IMR-90 (cell line): Measurements from ENCODE around the gene ANKLE2. TPM values are rescaled to one million over a fixed set of nuclear protein-coding genes. Genes with fewer than 3 reads are reported as not detected.
"Not testable (repeated sequence)": the region's sequence is repeated elsewhere in the genome, so short reads cannot be mapped to it uniquely, and the experiment has no call there.

Experiments
- ATAC-seq: fragments of 200-7000 bp; cut with Tn5 transposase; 2 replicates; pipeline ENCODE4 v1.9.1; 2020; ENCODE audit warnings: low read depth, mild to moderate bottlenecking, moderate library complexity
- BruUV-seq: library from RNA; stranded (reverse); fragments of 400-500 nt; replicated peaks from 2 replicates; lab custom pipeline; 2021; lab: Mats Ljungman, UMichigan
- CTCF ChIA-PET: fragments of 300-600 bp; formaldehyde crosslinking; extraction: SDS; loops from one replicate; lab custom pipeline; 2021; ENCODE audit warnings: antibody characterized with exemption; lab: Yijun Ruan, JAX
- POLR2A ChIA-PET: fragments of 300-600 bp; sonication (Branson Sonifier 250); formaldehyde crosslinking; loops from one replicate; lab custom pipeline; 2022; ENCODE audit warnings: antibody characterized with exemption; ENCODE audit not compliant: unreplicated experiment; lab: Charles Lee
- DNase-seq: peaks from one replicate; pipeline ENCODE4 v3.0.0; 2013
- H2AFZ ChIP-seq: replicated peaks from 2 replicates; pipeline ENCODE3; 2013; ENCODE audit warnings: low read length, mild to moderate bottlenecking; ENCODE audit not compliant: poor library complexity
- H2AK5ac ChIP-seq: 2 replicates; pipeline ENCODE4 v1.6.1; 2013; ENCODE audit warnings: low read depth, low read length, inconsistent platforms
- H2AK9ac ChIP-seq: replicated peaks from 2 replicates; pipeline ENCODE3; 2013; ENCODE audit warnings: mild to moderate bottlenecking, low read depth, low read length, moderate library complexity; ENCODE audit not compliant: poor library complexity
- H2BK120ac ChIP-seq: 2 replicates; pipeline ENCODE4 v1.6.1; 2013; ENCODE audit warnings: low read depth, low read length, inconsistent platforms
- H2BK15ac ChIP-seq: 3 replicates; pipeline ENCODE4 v1.6.1; 2013; ENCODE audit warnings: low read depth, low read length, inconsistent platforms
- H2BK20ac ChIP-seq: 2 replicates; pipeline ENCODE4 v1.6.1; 2013; ENCODE audit warnings: low read depth, mild to moderate bottlenecking, inconsistent platforms, low read length, moderate library complexity
- H2BK5ac ChIP-seq: 2 replicates; pipeline ENCODE4 v1.6.1; 2013; ENCODE audit warnings: mild to moderate bottlenecking, low read depth, low read length, inconsistent platforms; ENCODE audit not compliant: poor library complexity, severe bottlenecking
- H3K14ac ChIP-seq: replicated peaks from 2 replicates; pipeline ENCODE4 v1.6.1; 2013; ENCODE audit warnings: low read depth, low read length, inconsistent platforms
- H3K18ac ChIP-seq: 2 replicates; pipeline ENCODE4 v1.6.1; 2013; ENCODE audit warnings: low read depth, low read length, control low read depth
- H3K23ac ChIP-seq: 2 replicates; pipeline ENCODE4 v1.6.1; 2013; ENCODE audit warnings: low read depth, low read length, inconsistent platforms
- H3K27ac ChIP-seq: 2 replicates; pipeline ENCODE4 v1.5.1; 2013; ENCODE audit warnings: mild to moderate bottlenecking, control low read depth, low read length; ENCODE audit not compliant: insufficient read depth
- H3K27me3 ChIP-seq: 2 replicates; pipeline ENCODE4 v1.6.1; 2013; ENCODE audit warnings: low read length; ENCODE audit not compliant: control insufficient read depth, insufficient read depth
- H3K36me3 ChIP-seq: 2 replicates; pipeline ENCODE4 v1.6.1; 2013; ENCODE audit warnings: low read length, mixed read lengths; ENCODE audit not compliant: control insufficient read depth, insufficient read depth
- H3K4ac ChIP-seq: 2 replicates; pipeline ENCODE4 v1.6.1; 2013; ENCODE audit warnings: low read depth, low read length, inconsistent platforms
- H3K4me1 ChIP-seq: 2 replicates; pipeline ENCODE4 v1.6.1; 2013; ENCODE audit warnings: low read length, mixed read lengths; ENCODE audit not compliant: control insufficient read depth, insufficient read depth
- H3K4me2 ChIP-seq: 2 replicates; pipeline ENCODE4 v1.6.1; 2013; ENCODE audit warnings: low read depth, mild to moderate bottlenecking, control low read depth, low read length, moderate library complexity
- H3K4me3 ChIP-seq: 2 replicates; pipeline ENCODE4 v1.5.1; 2013; ENCODE audit warnings: low read depth, mild to moderate bottlenecking, control low read depth, low read length, moderate library complexity; ENCODE audit not compliant: insufficient read depth
- H3K56ac ChIP-seq: 2 replicates; pipeline ENCODE4 v1.6.1; 2013; ENCODE audit warnings: low read length, inconsistent platforms; ENCODE audit not compliant: insufficient read depth; ENCODE audit errors: extremely low read depth
- H3K79me1 ChIP-seq, 2 experiments: 2 replicates each; pipeline ENCODE4 v1.6.1; 2013; ENCODE audit warnings: low read length in 2 of 2, inconsistent platforms in 1 of 2, low read depth in 1 of 2
- H3K9ac ChIP-seq: 2 replicates; pipeline ENCODE4 v1.6.1; 2013; ENCODE audit warnings: low read depth, low read length, control low read depth
- H3K9me1 ChIP-seq: 2 replicates; pipeline ENCODE4 v1.6.1; 2013; ENCODE audit warnings: low read length, inconsistent platforms; ENCODE audit not compliant: insufficient read depth
- H3K9me3 ChIP-seq: 2 replicates; pipeline ENCODE4 v1.6.1; 2013; ENCODE audit warnings: low read length; ENCODE audit not compliant: control insufficient read depth, insufficient read depth
- H4K20me1 ChIP-seq: 2 replicates; pipeline ENCODE4 v1.6.1; 2013; ENCODE audit warnings: low read length, inconsistent platforms; ENCODE audit not compliant: insufficient read depth
- H4K5ac ChIP-seq: 2 replicates; pipeline ENCODE4 v1.6.1; 2013; ENCODE audit warnings: mild to moderate bottlenecking, low read depth, low read length, control low read depth
- H4K8ac ChIP-seq, 2 experiments: 2 replicates each; pipeline ENCODE4 v1.6.1; 2013; ENCODE audit warnings: low read depth in 2 of 2, low read length in 2 of 2, control low read depth in 1 of 2, inconsistent platforms in 1 of 2
- H4K91ac ChIP-seq: 2 replicates; pipeline ENCODE4 v1.6.1; 2013; ENCODE audit warnings: low read depth, low read length, inconsistent platforms; ENCODE audit not compliant: insufficient read depth
- CEBPB ChIP-seq: IDR thresholded peaks from 2 replicates; pipeline ENCODE4 v1.6.1; 2012; ENCODE audit warnings: low read depth, low read length, improper control_type of control experiment
- WGBS, 2 experiments: methylation state at CpG; one replicate each; pipeline versions ENCODE4 v1.1.5 to v1.1.7; 2013; ENCODE audit warnings: missing lambda C conversion rate in 2 of 2; ENCODE audit not compliant: insufficient read length in 1 of 2; ENCODE audit errors: extremely low coverage in 2 of 2; 5-methylcytosine and 5-hydroxymethylcytosine counted together
- dilution Hi-C: fragments of 300-500 bp; cut with HindIII; formaldehyde crosslinking; loops from one replicate; pipeline ENCODE4 v1.14.3; 2018; ENCODE audit warnings: low sequenced_read_pairs; ENCODE audit not compliant: unreplicated experiment
- in situ Hi-C: fragments of 300-500 bp; cut with MboI; formaldehyde crosslinking; loops from 3 replicates; pipeline ENCODE4 v1.14.3; 2019; ENCODE audit warnings: low sequenced_read_pairs, inconsistent platforms, mixed read lengths
- intact Hi-C: fragments of 100-400 bp; cut with micrococcal nuclease; formaldehyde crosslinking; loops from 2 replicates; pipeline ENCODE4 v1.10.0; 2022
- polyA plus RNA-seq, 3 experiments: library from polyadenylated mRNA; depleted of rRNA; stranded (reverse); fragments of >200 nt; gene quantifications; 2 replicates each; pipeline ENCODE4 v1.2.3, GENCODE V29; 2012; ENCODE audit warnings: low replicate concordance in 1 of 3
- total RNA-seq: library from RNA; depleted of rRNA; stranded (reverse); fragments of >200 nt; gene quantifications from 2 replicates; pipeline ENCODE4 v1.2.3, GENCODE V29; 2012
- TF ChIP-seq, protein P1 (sequence below): fragments of 150-350 bp; IDR thresholded peaks from 2 replicates; pipeline ENCODE4 v1.6.1; 2016; ENCODE audit warnings: low read depth, mild to moderate bottlenecking, low read length, moderate library complexity, borderline replicate concordance

ANKLE2 gene
- total and polyA plus RNA-seq, 2 of the 4 experiments (the other 2 are of a cell fraction): 63.4 to 82.4 TPM

DNA sequence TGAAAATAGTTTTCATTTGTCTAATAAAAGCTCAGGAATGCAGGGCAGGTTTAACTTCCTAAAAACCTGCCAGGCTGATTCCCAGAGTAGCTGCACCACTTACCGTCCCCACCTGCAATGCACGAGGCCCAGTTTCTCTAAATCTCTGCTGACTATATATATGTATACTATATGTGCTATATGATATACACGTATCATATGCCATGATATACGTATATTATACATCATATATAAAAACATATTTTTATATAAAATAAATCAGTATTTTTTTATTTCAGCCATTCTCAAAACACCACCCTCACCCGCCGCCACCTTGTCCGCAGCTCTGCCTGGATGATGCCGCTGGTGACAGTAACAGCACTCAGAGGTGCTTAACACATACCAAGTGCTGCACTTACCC, 2.3 kb downstream of the ANKLE2 start:
- no peak for DNase-seq
- no peak for TF ChIP-seq CEBPB
- TF ChIP-seq, protein P1, sequence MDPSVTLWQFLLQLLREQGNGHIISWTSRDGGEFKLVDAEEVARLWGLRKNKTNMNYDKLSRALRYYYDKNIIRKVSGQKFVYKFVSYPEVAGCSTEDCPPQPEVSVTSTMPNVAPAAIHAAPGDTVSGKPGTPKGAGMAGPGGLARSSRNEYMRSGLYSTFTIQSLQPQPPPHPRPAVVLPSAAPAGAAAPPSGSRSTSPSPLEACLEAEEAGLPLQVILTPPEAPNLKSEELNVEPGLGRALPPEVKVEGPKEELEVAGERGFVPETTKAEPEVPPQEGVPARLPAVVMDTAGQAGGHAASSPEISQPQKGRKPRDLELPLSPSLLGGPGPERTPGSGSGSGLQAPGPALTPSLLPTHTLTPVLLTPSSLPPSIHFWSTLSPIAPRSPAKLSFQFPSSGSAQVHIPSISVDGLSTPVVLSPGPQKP: no peak
- H3K36me3 ChIP-seq: peaks cover 7% of the 10 kb centered on the region
- no peak for ATAC-seq
- no CpG with 5 or more reads among the region's 8 CpGs for WGBS, 2 experiments
- CTCF ChIA-PET: no interaction called here
- dilution Hi-C loops (no loop called here), intact Hi-C loops (no loop called here), in situ Hi-C loops (no loop called here)
- H4K20me1 ChIP-seq: peaks cover 68% of the 10 kb centered on the region
- 0 out of 2 replicates have a peak overlapping the region, but pooled peaks have one; percentile 35 for H3K14ac ChIP-seq
- no peak overlapping the region for H3K9ac ChIP-seq
- H3K4ac ChIP-seq: 0 out of 2 replicates have a peak overlapping the region, but pooled peaks have one; percentile 79
- no peak overlapping the region for H3K18ac ChIP-seq
- H4K8ac ChIP-seq: no peak overlapping the region
- no peak overlapping the region for H2BK15ac ChIP-seq
- H3K27me3 ChIP-seq: no peaks in the 10 kb centered on the region
- H3K56ac ChIP-seq: no peak overlapping the region
- peaks cover 5 to 42% of the 10 kb centered on the region in 2 experiments for H3K79me1 ChIP-seq
- no peaks in the 10 kb centered on the region for H3K9me3 ChIP-seq
- H2BK20ac ChIP-seq: no peak overlapping the region
- peak overlapping the region; percentile 51 for H2AFZ ChIP-seq
- no peak overlapping the region for H4K5ac ChIP-seq
- H3K23ac ChIP-seq: peak overlapping the region; percentile 71; the same call in 1 of the 2 replicates
- H3K4me1 ChIP-seq: peaks cover 2% of the 10 kb centered on the region; the same call in 1 of the 2 replicates
- POLR2A ChIA-PET: no interaction called here
- peaks cover 8% of the 10 kb centered on the region for H3K9me1 ChIP-seq
- no peak overlapping the region for H3K27ac ChIP-seq
- H2BK120ac ChIP-seq: no peak overlapping the region
- peak overlapping the region; percentile 28 for H2AK9ac ChIP-seq
- H2AK5ac ChIP-seq: no peak overlapping the region
- H4K91ac ChIP-seq: 0 out of 2 replicates have a peak overlapping the region, but pooled peaks have one; percentile 32
- 0 out of 2 replicates have a peak overlapping the region, but pooled peaks have one; percentile 27 for H3K4me2 ChIP-seq
- no peak overlapping the region for H3K4me3 ChIP-seq
- H2BK5ac ChIP-seq: peak overlapping the region; percentile 25
- BruUV-seq: no TSS peak

GRCh38 chr12:132758825-132759224, 2.8 kb downstream of the ANKLE2 start:
- H3K9me3 ChIP-seq, H3K4me2 ChIP-seq, H4K8ac ChIP-seq, H3K56ac ChIP-seq, H3K14ac ChIP-seq, H3K18ac ChIP-seq, H3K27ac ChIP-seq, H4K91ac ChIP-seq, H3K27me3 ChIP-seq, DNase-seq, H3K4me3 ChIP-seq, H4K5ac ChIP-seq, H3K36me3 ChIP-seq, POLR2A ChIA-PET, H2BK15ac ChIP-seq, H2AK9ac ChIP-seq, dilution Hi-C loops, H3K9ac ChIP-seq, H3K4me1 ChIP-seq, BruUV-seq, H2BK120ac ChIP-seq, in situ Hi-C loops, H3K4ac ChIP-seq, H3K23ac ChIP-seq, H2BK20ac ChIP-seq, H3K9me1 ChIP-seq, ATAC-seq, H2BK5ac ChIP-seq, H2AFZ ChIP-seq, intact Hi-C loops, H2AK5ac ChIP-seq, CTCF ChIA-PET: not testable (repeated sequence)
- H4K20me1 ChIP-seq: peaks cover 72% of the 10 kb centered on the region
- H3K79me1 ChIP-seq: peaks cover 6 to 37% of the 10 kb centered on the region in 2 experiments
- 97% methylated on average over 7 of the region's 28 CpGs; no CpG with 5 or more reads in 1 of the 2 experiments for whole genome bisulfite sequencing, 2 experiments
